H1 (cell line): Measurements from ENCODE around the gene CTIF. TPM values are rescaled to one million over a fixed set of nuclear protein-coding genes. Genes with fewer than 3 reads are reported as not detected.

Experiments
- GABPA ChIP-seq: IDR thresholded peaks from 2 replicates; pipeline ENCODE4 v1.6.1; 2011; ENCODE audit warnings: mild to moderate bottlenecking, low read length, moderate library complexity, borderline replicate concordance; ENCODE audit not compliant: insufficient read depth
- MAX ChIP-seq: IDR thresholded peaks from 2 replicates; pipeline ENCODE4 v1.6.1; 2012; ENCODE audit warnings: inconsistent platforms
- SAP30 ChIP-seq: fragments of 300-600 bp; sonication (generic); IDR thresholded peaks from 2 replicates; pipeline ENCODE4 v1.7.1; 2012; ENCODE audit warnings: low read length, moderate library complexity, mild to moderate bottlenecking, inconsistent platforms; ENCODE audit not compliant: insufficient read depth, insufficient replicate concordance
- SIRT6 ChIP-seq: IDR thresholded peaks from one replicate; pipeline ENCODE4 v1.7.1; 2012; ENCODE audit warnings: low read length, inconsistent platforms
- polyA plus RNA-seq, 7 experiments: library from polyadenylated mRNA; depleted of rRNA in 3 of 7; stranded (reverse) in 5 of 7; unstranded in 2 of 7; fragments of >200 nt in 5 of 7; fragments of 200-250 nt in 2 of 7; gene quantifications; 1 replicate in 5 of 7; 2 replicates in 1 of 7; 4 replicates in 1 of 7; pipeline versions ENCODE4 v1.2.1 to v1.2.3, GENCODE V29; 2011 to 2013; ENCODE audit warnings: missing spikeins in 2 of 7, mixed read lengths in 2 of 7
- total RNA-seq: library from RNA; stranded (reverse); fragmentation: NEBNext Ultra II Directional; extraction: Animal tissue kit (Norgen Biotek cat#: 25700); gene quantifications from 2 replicates; pipeline ENCODE4 v1.2.1, GENCODE V29; 2021

CTIF gene
- total and polyA plus RNA-seq, 2 of the 8 experiments (the other 6 are each of a cell fraction or from before 2014, with no cell fraction given) = 9.0 to 17.8 TPM

- TF ChIP-seq MAX = no peak
- no peak for TF ChIP-seq SAP30
- TF ChIP-seq GABPA = no peak
- TF ChIP-seq SIRT6 = no peak
These were observed 231.4 kb downstream of the CTIF start (continued) for GRCh38 chr18:48770243-48770642.
